HG02938 (cell line): ENCODE results near the gene PLEKHB2.
"Not testable (repeated sequence)": the region's sequence is repeated elsewhere in the genome, so short reads cannot be mapped to it uniquely, and the experiment has no call there.

Source experiments
- ATAC-seq: cut with Tn5 transposase; IDR thresholded peaks from one replicate; pipeline ENCODE4 v1.9.1; 2021; ENCODE audit warnings: mild to moderate bottlenecking, moderate library complexity; ENCODE audit not compliant: unreplicated experiment

The PLEKHB2 gene, protein sequence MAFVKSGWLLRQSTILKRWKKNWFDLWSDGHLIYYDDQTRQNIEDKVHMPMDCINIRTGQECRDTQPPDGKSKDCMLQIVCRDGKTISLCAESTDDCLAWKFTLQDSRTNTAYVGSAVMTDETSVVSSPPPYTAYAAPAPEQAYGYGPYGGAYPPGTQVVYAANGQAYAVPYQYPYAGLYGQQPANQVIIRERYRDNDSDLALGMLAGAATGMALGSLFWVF

DNA sequence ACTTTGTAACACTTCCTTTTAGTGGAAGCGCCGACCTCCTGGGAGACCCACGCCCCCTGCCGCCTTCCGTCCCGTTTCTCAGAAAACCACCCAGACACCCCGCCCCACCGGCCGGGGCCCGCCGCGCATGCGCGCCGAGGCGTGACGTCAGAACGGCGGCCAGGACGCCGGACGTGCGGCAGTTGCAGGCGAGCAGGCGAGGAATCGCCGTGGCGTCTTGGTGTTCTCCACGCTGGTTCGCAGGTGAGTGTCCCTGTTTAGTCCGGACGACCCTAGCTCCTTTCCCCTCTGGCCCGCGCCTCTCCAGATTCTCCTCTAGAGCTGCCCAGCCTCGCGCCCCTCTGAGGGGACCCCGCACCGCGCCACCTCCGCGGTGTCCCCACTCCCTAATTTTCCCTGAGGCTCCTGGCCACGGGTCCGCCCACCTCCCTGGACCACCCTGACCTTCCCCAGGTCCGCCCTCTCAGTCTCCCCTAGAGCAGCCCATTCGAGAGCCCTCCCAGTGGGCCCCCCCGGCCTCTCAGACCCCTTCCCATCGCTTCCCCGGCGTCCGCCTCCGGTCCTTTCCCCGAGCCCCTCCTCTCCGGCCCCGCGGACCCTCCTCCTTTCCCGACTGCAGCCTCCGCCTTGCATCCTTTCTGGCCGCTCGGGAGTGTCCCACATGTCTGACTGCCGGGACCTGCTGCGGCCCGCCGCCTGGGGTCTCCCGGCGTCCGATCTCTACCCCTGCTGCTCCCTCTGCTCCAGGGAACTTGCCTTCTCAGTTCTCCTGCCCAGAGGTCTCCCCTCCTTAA, at the start of gene PLEKHB2:
Gene PLEKHB2 (plus strand): TSS at position 181 of the 794 bp plus-strand sequence. CDS start 15,606 bp downstream, outside the sequence.
- ATAC-seq: peak; percentile 67

DNA sequence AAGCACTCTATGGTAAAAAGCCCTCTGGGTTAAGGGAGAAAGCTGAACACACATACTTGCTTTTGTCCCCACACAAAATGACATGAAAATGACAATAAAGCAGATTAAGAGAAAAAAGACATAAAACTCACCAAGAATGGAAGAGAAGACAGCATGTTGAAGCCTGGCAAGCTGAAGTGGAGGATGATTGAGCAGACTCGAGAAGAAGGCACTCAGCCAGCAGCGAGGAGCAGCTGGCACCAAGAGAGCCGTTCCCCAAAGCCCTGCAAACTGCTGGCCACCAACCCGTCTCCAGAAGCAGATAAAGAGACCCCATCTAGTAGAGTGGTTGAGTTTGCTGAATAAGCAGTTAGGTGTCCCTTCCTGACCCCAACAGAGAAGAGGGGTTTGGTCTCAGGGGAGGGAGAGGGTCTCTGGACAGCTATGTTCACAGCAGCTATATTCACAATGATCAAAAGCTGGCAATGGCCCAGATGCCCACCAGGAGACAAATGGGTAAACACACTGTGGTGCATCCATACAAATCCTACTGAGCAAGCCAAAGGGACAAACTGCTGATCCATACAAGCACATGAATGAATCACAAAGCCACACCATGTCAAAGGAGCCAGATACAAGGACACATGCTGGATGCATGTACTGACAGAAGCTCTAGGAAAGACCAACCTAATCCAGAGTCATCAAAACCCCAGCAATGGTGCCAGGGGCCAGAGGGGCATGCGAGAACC, 48.8 kb upstream of the PLEKHB2 start:
- no peak for ATAC-seq

DNA sequence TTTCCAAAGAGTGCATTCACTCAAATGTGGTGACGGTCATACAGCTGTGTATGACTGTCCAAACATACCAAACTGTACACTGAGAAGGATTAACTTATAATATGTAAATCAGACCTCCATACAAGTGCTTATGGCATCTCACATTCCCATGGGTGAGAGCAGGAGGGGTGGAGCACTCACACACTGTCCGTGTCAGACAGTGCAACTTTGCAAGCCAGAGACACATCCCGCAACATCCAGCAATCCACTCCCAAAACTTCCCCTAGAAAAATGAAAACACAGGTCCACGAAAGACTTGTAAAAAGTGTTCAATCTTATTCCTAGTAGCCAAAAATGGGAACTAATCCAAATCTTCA, 48.2 kb upstream of the PLEKHB2 start:
- no peak for ATAC-seq

DNA sequence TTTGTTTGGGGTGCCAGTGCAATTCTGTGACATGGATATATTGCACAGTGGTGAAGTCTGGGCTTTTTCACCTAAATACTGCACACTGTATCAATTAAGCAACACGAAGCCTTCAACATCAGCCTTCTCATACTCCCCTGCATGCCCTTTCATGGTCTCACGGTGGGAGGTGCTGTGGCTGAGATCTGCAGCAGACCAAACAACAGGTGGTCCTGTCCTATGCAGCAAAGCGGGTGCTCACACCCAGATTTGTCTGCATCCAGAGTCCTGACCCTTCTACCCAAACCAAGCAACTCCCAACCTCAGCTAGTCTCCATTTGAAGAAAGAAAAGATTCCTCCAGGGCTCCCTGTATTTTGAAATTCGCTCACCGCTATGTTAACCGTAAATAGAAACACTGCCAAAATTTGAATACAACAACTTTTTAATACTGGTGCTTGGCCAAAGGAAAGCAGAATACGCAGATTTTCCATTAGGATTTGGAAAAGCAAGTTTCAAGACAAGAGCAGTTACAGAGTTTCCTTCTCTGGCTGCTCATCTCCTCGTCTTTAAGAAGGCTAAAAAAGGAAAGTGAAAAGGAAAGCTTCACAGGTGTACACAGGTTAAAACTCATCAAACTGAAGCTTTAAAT, 46.8 kb upstream of the PLEKHB2 start:
- ATAC-seq: no peak

DNA sequence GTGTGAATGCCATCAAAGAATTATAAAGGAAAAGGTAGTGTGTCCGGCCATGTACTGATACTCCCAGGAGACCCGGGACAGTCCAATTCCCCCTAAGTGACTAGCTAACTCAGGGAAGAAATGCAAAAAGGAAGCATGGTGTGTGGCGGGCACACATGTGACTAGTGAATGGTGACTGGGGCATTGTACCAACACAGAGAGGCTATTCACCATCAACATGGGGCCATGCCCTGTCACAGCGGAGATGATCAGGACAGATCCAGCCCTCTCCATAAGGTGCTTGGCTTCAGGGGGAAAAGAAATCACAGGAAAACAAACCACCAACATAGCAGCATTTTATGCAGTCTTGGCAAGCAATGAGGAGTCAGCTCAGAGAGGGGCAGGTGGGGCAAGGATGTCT, 46.2 kb upstream of the PLEKHB2 start:
- ATAC-seq: no peak

DNA sequence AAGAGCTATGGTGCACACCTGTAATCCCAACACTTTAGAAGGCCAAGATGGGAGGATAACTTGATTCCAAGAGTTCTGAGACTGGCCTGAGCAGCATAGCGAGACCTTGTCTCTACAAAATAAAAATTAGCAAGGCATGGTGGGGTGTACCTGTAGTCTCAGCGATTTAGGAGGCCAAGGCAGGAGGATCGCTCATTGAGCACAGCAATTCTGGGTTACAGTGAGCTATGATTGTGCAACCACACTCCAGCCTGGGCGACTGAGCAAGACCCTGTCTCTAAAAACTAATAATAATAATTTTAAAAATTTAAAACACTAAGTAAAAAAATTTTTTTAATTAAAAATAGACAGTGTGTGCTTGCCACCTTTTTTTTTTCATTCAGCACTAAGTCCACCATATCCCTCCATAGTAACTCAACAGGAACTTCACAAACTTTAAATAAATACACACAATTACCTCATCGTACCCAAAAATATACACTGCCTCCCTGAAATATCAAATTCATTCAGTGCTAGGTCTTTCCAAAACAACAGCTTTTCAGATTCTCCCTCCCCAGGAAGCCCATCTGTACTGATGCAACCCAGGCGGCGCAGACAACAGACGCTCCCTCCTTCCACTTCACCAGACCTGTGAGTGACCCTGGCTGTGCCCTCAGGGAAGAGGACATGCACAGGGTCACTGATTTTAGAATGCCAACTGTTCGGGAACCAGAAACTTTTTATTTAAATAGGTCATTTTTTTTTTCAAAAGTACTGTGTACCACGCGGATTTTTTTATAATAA, 41.4 kb upstream of the PLEKHB2 start:
- ATAC-seq: no peak

DNA sequence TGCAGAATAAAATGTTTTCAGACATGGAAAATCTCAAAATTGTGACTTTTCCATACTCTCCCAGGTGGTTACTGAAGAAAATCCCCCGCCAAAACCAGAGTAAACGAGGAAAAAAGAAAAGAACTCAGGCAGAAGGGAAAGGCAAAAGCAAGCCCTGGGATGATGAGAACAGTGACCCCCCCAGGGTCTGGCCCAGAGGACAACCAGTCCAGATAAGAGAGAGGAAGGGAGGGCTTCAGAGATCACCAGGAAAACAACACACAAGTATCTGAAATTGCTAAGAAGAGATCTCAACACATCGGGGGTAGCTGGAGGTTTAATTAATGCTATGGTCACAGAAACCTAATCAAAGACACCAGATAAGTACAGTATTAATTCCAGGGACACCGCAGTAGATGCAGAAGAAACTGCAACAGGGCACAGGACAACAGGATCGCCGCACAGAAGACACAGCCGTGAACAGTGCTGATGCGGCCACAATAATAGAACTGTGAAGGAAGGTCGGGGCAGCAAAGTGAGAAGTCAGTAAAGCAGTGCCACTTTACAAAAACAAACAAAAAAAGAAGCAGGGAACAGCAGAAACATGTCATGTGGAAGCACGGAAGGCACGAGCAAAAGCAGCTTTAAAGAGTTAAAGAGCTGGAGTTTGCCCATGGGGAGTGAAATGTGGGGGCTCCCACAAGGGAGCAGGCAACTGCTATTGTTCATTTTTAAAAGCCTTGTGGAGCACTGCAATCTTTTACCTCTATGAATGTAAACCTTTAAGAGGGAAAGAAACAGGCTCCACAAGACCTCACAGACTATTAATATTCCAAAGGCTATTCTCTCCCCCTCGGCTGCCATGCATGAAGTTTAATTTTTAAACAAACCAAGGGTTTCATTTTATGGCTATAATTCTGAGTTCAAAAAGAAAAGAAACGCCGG, 40.3 kb upstream of the PLEKHB2 start:
- ATAC-seq: no peak

DNA sequence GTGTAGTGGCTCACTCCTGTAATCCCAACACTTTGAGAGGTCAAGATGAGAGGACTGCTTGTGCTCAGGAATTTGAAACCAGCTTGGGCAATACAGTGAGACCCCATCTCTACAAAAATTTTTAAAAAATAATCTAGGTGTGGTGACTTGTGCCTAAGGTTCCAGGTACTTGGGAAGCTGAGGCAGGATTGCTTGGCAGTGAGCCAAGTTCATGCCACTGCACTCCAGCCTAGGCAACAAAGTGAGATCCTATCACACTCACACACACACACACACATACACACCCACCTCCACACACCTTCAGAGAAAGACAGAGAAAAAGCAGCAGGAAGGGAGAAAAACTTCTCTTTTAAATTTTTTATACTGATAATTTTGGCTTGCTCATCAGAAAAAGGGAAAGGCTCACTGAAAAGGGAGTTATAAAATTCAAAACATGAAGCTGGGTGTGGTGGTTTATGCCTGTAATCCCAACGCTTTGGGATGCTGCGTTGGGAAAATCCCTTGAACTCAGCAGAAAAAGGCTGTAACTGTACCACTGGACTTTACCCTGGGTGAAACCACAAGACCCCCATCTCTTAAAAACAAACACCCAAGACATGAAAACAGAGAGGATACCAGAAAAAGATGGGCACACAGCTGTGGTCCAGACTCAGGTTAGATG, 37.5 kb upstream of the PLEKHB2 start:
- no peak for ATAC-seq

DNA sequence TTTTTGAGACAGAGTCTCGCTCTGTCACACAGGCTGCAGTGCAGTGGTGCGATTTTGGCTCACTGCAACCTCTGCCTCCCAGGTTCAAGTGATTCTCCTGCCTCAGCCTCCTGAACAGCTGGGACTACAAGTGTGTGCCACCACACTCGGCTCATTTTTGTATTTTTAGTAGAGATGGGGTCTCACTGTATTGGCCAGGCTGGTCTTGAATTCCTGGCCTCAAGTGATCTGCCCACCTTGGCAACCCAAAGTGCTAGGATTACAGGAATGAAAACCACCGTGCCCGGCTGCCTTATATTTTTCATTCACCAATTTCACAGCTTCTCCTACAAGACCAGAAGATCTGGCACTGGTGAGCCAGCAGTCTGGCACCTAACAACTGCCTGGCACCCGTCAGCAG, 37.0 kb upstream of the PLEKHB2 start:
- not testable (repeated sequence) for ATAC-seq

DNA sequence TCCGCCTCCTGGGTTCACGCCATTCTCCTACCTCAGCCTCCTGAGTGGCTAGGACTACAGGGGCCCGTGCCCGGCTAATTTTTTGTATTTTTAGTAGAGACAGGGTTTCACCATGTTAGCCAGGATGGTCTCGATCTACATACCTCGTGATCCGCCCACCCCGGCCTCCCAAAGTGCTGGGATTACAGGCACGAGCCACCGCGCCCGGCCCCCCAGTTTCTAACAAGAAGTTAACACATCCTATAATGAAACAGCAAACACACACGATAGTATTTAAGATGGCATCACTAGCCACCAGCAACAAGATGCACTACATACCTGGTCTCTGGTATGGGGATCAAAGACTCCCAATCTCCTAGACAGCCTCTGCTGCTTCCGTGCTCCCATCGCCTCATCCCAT, 29.6 kb upstream of the PLEKHB2 start:
- ATAC-seq: not testable (repeated sequence)

DNA sequence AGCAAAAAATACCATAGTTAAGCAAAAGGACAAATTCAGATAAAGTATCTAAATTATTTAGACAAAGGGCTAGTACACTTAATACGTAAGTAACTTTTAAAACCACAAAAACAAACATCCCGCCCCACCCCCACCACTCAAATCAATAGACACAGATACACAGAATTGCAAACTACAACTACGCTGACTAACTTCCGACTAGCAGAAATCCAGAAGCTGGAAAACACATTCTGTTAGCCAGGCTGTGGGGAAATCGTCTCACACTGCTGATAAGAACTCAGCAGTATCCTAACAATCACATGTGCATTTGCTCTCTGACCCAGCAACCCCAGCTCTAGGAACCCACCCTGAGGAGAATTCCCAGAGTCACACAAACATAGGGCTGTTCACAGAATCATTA, 28.4 kb upstream of the PLEKHB2 start:
- no peak for ATAC-seq

DNA sequence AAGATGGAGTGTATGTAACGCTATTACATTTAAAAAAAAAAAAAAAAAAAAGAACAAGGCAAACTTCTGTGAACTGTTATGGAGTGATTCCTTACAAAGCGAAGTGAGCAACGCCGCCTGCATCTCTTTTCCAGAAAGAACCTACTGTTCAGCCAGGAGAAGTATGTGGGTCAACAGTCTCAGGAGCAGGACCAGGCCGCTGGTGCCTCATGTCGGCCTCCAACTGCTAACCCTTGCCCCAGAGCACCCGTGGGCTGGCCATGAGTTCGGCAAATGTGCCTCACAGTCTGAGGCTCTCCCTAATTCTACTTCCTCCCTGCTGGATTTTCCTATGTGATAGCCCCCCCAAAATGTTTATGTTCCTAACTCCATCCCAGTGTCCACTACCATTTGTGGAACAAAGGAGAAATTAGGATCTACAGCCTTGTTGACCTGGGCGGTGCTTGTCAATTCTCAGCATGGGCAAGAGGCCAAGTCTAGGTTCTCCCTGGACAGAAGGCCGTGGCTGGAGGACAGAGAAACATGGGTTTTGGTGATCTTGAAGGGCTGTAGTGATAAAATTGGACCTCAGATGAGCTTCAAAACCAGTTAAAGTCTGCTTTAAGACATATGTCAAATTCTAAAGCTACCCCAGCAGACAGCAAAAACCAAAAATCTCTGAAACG, 27.8 kb upstream of the PLEKHB2 start:
- no peak for ATAC-seq

DNA sequence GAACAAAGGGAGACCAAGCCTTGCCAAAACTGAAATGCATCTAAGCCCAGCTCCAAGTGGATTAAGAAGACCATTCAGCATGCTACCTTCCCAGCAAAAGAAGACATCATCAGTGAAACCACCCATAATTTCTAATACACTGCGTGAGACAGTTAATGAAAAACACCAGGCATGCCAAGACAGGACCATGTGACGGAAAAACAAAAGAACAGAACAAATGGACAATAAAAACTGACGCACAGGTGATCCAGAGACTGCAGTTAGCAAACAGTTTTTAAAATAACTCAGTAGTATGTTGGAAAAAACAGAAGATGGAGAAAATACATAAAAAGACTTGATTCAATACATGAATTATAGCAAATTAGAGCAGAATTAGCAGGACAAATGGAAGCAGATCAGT, 27.2 kb upstream of the PLEKHB2 start:
- ATAC-seq: no peak

DNA sequence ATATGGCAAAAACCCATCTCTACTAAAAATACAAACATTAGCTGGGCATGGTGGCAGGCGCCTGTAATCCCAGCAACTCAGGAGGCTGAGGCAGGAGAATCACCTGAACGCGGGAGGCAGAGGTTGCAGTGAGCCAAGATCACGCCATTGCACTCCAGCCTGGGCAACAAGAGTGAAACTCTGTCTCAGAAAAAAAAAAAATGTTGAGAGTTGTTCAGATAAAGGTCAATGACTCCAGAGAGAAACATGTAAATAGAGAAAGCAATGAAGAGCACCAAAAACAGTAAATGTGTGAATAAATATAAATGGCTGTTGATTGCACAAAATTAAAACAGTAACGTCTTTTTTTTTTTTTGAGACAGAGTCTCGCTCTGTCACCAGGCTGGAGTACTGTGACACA, 25.2 kb upstream of the PLEKHB2 start:
- ATAC-seq: not testable (repeated sequence)

DNA sequence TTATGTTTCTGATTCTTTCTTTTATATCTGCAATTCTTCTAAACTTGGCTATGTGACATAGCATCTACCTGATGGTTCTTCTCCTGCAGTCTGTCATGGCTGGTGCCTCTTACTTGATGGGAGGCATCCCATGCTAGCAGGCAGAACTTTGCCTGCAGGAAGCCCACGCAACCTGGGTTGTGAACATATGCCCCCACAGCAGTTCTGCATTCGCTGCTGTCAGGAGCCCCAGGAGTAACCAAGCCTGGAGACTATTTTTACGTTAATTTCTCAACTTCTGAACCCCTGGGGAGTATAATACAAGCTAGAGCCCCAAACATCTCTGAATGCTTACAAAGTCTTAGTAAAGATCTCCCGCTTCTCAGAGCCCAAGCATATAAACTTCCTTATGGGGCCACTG, 23.9 kb upstream of the PLEKHB2 start:
- ATAC-seq: no peak

DNA sequence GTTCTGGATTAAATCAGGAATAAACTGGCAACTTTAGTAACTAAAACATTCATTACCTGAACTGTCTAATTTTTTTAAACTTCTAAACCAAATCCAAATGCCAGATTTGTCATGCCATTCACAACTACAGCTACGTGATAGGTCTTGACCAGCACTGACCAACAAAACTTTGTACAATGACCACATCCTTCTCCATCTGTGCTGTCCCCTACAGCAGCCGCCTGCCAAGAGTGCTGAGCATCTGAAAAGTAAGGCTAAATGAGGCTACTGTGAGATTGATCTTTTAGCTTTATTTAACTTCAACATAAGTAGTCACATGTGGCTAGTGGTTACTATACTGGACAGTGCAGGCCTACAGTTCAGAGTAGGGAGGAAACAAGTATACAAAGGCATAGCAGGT, 19.5 kb upstream of the PLEKHB2 start:
- ATAC-seq: no peak

DNA sequence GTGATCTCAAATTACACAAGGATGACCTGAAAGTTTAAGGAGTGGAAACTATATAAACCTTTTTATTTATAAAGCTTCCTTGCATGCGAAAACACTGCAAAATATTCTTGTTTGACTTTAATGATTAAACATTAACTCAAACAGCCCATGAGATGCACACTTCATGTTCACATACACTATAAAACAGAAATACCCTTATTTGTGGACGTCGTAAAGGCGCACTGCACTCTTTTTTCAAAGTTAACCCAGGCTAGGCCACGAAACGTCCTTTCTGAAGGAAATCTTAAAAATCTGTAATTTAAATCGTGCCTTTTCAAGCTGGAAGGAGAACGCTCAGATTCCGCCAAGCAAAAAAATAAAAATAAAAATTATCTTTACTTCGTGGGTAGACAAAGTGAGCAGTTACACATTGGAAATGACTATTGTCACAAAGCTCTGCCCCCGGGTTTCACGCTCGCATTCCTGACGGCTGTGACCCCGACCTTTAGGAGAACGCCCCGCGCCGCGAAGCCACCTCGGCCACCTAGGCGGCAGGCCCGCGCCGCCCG, 12.6 kb upstream of the PLEKHB2 start:
- no peak for ATAC-seq

DNA sequence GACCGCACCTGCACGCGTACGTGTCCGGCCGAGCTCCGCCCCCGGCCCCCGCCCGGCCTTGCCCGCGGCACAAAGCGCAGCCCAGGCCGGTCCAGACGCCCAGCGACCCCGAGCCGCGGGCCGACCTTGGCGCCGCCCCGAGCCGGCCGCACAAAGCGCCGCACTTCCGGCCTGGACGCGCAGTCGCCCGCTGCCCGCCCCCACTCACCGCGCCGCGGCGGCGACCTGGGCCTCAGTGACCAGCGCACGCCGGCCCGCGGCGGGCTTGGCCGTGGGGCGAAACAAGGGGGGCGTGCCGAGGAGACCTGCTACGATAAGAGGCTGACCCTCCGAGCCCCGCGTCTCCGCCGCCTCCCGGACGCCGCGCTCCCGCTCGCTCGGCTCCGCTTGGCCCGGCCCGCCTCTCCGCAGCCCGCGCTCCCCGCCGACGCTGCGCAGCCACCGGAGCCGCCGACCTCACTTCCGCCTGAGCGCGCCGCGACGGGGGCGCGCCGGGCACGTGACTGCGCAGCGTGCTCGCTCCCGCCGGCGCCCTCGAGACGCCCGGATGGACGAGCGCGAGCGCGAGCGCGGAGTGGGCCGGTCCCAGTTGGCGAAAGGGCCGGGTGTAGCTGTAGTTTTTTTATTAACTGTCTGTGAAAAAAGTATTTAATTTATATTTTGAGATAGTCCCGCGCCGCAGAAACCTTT, 12.0 kb upstream of the PLEKHB2 start, which contains the start of gene FAM168B:
Gene FAM168B (minus strand): TSS at position 455 of the 690 bp plus-strand sequence. CDS start 10,814 bp downstream, outside the sequence.
- peak; percentile 70 for ATAC-seq
